ENCODE measurements around the gene DOCK8. TPM values are rescaled to one million over a fixed set of nuclear protein-coding genes. Genes with fewer than 3 reads are reported as not detected.

Gene DOCK8
- 3.2 and 3.9 TPM in 2 replicates for total RNA-seq

DNA sequence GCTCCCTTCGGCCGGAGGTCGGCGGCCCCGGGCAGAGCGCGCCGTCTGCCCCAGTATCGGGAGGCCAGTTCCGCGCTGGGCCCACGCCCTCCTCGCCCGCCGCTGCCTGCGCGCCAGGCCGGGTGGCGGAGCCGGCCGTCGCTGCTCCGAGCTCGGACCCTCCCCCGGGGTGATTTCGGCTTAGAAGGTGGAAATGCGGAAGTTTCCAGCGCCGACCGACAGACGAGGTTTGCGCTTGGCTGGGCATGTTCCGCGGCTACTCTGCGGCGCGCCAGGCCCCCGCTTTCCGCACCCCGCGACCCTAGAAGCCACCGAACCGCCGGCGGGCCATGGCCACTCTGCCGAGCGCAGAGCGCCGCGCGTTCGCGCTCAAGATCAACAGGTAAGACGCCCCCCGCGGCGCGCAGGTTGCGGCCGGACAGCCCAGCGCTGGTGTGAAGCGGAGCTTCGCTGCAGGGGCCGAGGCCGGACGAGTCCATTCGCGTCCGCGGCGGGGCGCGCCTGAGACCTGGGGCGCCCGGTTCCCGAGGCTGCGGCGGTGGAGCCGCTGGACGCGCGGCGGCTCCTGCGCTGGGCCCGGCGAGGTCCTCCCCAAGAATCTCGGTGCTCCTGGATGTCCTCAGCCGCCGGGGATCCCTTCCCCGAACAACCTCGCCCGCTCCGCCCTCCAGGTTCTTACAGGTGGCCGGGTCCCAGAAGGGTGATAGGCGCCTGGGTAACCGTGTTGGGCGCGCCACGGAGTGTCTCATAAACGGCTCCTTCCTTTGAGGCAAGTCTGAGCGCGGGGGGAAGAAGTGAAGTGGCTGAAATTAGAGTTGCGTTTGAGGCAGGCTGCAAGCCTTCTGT is at the start of gene DOCK8:
DOCK8 (plus strand) TSS at position 218 of the 846 bp plus-strand sequence; CDS start at position 330, 112 bp downstream.

GRCh38 chr9:178970-179383 is 35.7 kb upstream of the DOCK8 start, which contains the start of gene ZNG1A:
TSS of gene ZNG1A (minus strand) at chr9:179056. CDS start at chr9:178969, 87 bp downstream.

GRCh38 chr9:503881-504852 is 289.5 kb downstream of the DOCK8 start, which contains the start of gene KANK1:
TSS of gene KANK1 (plus strand) at chr9:504695.

Other genes with a start within 250 kb of the DOCK8 start
- 2.7 and 3.9 TPM in 2 replicates for gene WASHC1, start 185.4 kb upstream of the DOCK8 start, total RNA-seq
- gene FOXD4, start 96.4 kb upstream of the DOCK8 start, total RNA-seq: under 0.01 and 0.19 TPM in 2 replicates
- 25.2 and 33.1 TPM in 2 replicates for gene ZNG1A, start 35.8 kb upstream of the DOCK8 start, total RNA-seq

Measured in vein endothelial cell (primary cell).